SK-N-SH (cell line): ENCODE measurements around the gene FZD10. TPM values are rescaled to one million over a fixed set of nuclear protein-coding genes. Genes with fewer than 3 reads are reported as not detected.

ENCODE experiments used
- CTCF ChIA-PET: fragments of 300-600, 350-600 bp; formaldehyde crosslinking; extraction: SDS; loops from one replicate; lab custom pipeline; 2021; lab: Yijun Ruan, JAX
- POLR2A ChIA-PET: fragments of 350-600 bp; sonication (Branson Sonifier 250); formaldehyde crosslinking; extraction: SDS; loops from one replicate; lab custom pipeline; 2020; ENCODE audit warnings: antibody characterized with exemption, inconsistent platforms; lab: Yijun Ruan, JAX
- DNase-seq: peaks from one replicate; pipeline ENCODE4 v3.0.0; 2012
- H2AFZ ChIP-seq: fragments of 200-600 bp; sonication (generic); 2 replicates; pipeline ENCODE4 v1.8.1; 2016; ENCODE audit warnings: antibody characterized with exemption, mild to moderate bottlenecking, low read depth
- H3F3A ChIP-seq: fragments of 200-600 bp; sonication (generic); replicated peaks from 2 replicates; pipeline ENCODE3; 2016; ENCODE audit warnings: antibody characterized with exemption, mild to moderate bottlenecking; ENCODE audit not compliant: insufficient read depth
- H3K27ac ChIP-seq, 2 experiments: fragments of 200-500 bp in 1 of 2; fragments of 200-600 bp in 1 of 2; sonication (Bioruptor generic) in 1 of 2; sonication (generic), shearing (Covaris generic) in 1 of 2; 2 replicates each; pipeline versions ENCODE4 v1.5.1 to v1.6.1; 2014 to 2016; ENCODE audit warnings: low read depth in 2 of 2, inconsistent platforms in 1 of 2, low read length in 1 of 2, mild to moderate bottlenecking in 1 of 2, mixed read lengths in 1 of 2
- H3K27me3 ChIP-seq: fragments of 200-600 bp; sonication (generic), shearing (Covaris generic); 2 replicates; pipeline ENCODE4 v1.6.1; 2016; ENCODE audit warnings: mixed run types; ENCODE audit not compliant: insufficient read depth
- H3K36me3 ChIP-seq, 2 experiments: fragments of 200-500 bp in 1 of 2; fragments of 200-600 bp in 1 of 2; sonication (Bioruptor generic) in 1 of 2; sonication (generic) in 1 of 2; replicated peaks in 1 of 2; 2 replicates each; pipeline versions ENCODE3 to v1.5.1; 2014 to 2016; ENCODE audit warnings: low read length in 1 of 2, mild to moderate bottlenecking in 1 of 2; ENCODE audit not compliant: insufficient read depth in 2 of 2, control insufficient read depth in 1 of 2
- H3K4me1 ChIP-seq, 2 experiments: fragments of 200-500 bp in 1 of 2; fragments of 200-600 bp in 1 of 2; sonication (Bioruptor generic) in 1 of 2; sonication (generic), shearing (Covaris generic) in 1 of 2; 2 replicates each; pipeline versions ENCODE4 v1.5.1 to v1.6.1; 2014 to 2016; ENCODE audit warnings: low read depth in 1 of 2, low read length in 1 of 2, mixed run types in 1 of 2; ENCODE audit not compliant: insufficient read depth in 2 of 2, control insufficient read depth in 1 of 2
- H3K4me2 ChIP-seq: fragments of 200-600 bp; sonication (generic), shearing (Covaris generic); 2 replicates; pipeline ENCODE4 v1.6.1; 2017; ENCODE audit warnings: mixed run types
- H3K4me3 ChIP-seq, 2 experiments: fragments of 200-500 bp in 1 of 2; fragments of 200-600 bp in 1 of 2; sonication (Bioruptor generic) in 1 of 2; sonication (generic), shearing (Covaris generic) in 1 of 2; 2 replicates each; pipeline versions ENCODE4 v1.5.1 to v1.8.1; 2014 to 2016; ENCODE audit warnings: low read depth in 2 of 2, inconsistent platforms in 1 of 2, low read length in 1 of 2, mild to moderate bottlenecking in 1 of 2, mixed read lengths in 1 of 2, moderate library complexity in 1 of 2
- H3K79me2 ChIP-seq: fragments of 200-600 bp; sonication (generic); 2 replicates; pipeline ENCODE4 v1.8.1; 2017; ENCODE audit warnings: mild to moderate bottlenecking; ENCODE audit not compliant: insufficient read depth
- H3K9ac ChIP-seq: fragments of 200-600 bp; sonication (generic); 2 replicates; pipeline ENCODE4 v1.6.1; 2017; ENCODE audit warnings: mixed run types
- H3K9me2 ChIP-seq: fragments of 200-600 bp; sonication (generic); 2 replicates; pipeline ENCODE4 v1.6.1; 2017; ENCODE audit warnings: mixed run types
- H3K9me3 ChIP-seq: fragments of 200-600 bp; sonication (generic); 2 replicates; pipeline ENCODE4 v1.6.1; 2017; ENCODE audit warnings: mixed run types, mild to moderate bottlenecking, moderate library complexity
- H4K20me1 ChIP-seq: fragments of 200-600 bp; sonication (generic); 2 replicates; pipeline ENCODE4 v1.6.1; 2017; ENCODE audit warnings: mild to moderate bottlenecking, mixed run types; ENCODE audit not compliant: insufficient read depth
- ELF1 ChIP-seq: IDR thresholded peaks from 2 replicates; pipeline ENCODE4 v1.4.0; 2012
- EP300 ChIP-seq, 2 experiments: IDR thresholded peaks; 2 replicates each; pipeline versions ENCODE4 v1.4.0 to v1.6.1; 2012; ENCODE audit warnings: borderline replicate concordance in 1 of 2, low read depth in 1 of 2, low read length in 1 of 2
- FOSL2 ChIP-seq: IDR thresholded peaks from 2 replicates; pipeline ENCODE4 v1.4.0; 2012; ENCODE audit warnings: low read depth, mild to moderate bottlenecking, moderate library complexity, borderline replicate concordance
- FOXJ3 ChIP-seq: sonication (generic); formaldehyde crosslinking; IDR thresholded peaks from 2 replicates; pipeline ENCODE4 v1.5.1; 2020; ENCODE audit warnings: mild to moderate bottlenecking, missing genetic modification reagents
- FOXM1 ChIP-seq: IDR thresholded peaks from 2 replicates; pipeline ENCODE4 v1.4.0; 2012; ENCODE audit warnings: low read depth, mild to moderate bottlenecking
- IRF3 ChIP-seq: fragments of 150-350 bp; IDR thresholded peaks from 2 replicates; pipeline ENCODE4 v1.6.1; 2016; ENCODE audit warnings: mild to moderate bottlenecking, low read depth, low read length
- MAX ChIP-seq: IDR thresholded peaks from 2 replicates; pipeline ENCODE4 v1.4.0; 2012; ENCODE audit warnings: low read depth
- MEF2A ChIP-seq: IDR thresholded peaks from 2 replicates; pipeline ENCODE4 v1.4.0; 2012; ENCODE audit warnings: low read depth, borderline replicate concordance
- MXI1 ChIP-seq: IDR thresholded peaks from 2 replicates; pipeline ENCODE4 v1.6.1; 2012; ENCODE audit warnings: mild to moderate bottlenecking, low read depth, low read length, improper control_type of control experiment
- NRF1 ChIP-seq: IDR thresholded peaks from 2 replicates; pipeline ENCODE4 v1.6.1; 2012; ENCODE audit warnings: low read depth, mild to moderate bottlenecking, low read length
- RAD21 ChIP-seq: IDR thresholded peaks from 2 replicates; pipeline ENCODE4 v1.6.1; 2012; ENCODE audit warnings: mild to moderate bottlenecking, low read length
- RCOR1 ChIP-seq: fragments of 150-350 bp; IDR thresholded peaks from 2 replicates; pipeline ENCODE4 v1.6.1; 2017; ENCODE audit warnings: antibody characterized with exemption, low read length
- SIN3A ChIP-seq: IDR thresholded peaks from 2 replicates; pipeline ENCODE4 v1.6.1; 2012; ENCODE audit warnings: low read depth, mild to moderate bottlenecking, low read length, moderate library complexity, borderline replicate concordance
- SMC3 ChIP-seq: IDR thresholded peaks from 2 replicates; pipeline ENCODE4 v1.6.1; 2012; ENCODE audit warnings: low read depth, low read length, improper control_type of control experiment
- TAF1 ChIP-seq: IDR thresholded peaks from 2 replicates; pipeline ENCODE4 v1.6.1; 2012; ENCODE audit warnings: low read depth, mild to moderate bottlenecking, low read length, moderate library complexity, borderline replicate concordance
- TEAD4 ChIP-seq: IDR thresholded peaks from 2 replicates; pipeline ENCODE4 v1.4.0; 2012; ENCODE audit warnings: mild to moderate bottlenecking, borderline replicate concordance; ENCODE audit not compliant: insufficient read depth
- USF1 ChIP-seq: IDR thresholded peaks from 2 replicates; pipeline ENCODE4 v1.4.0; 2012; ENCODE audit warnings: low read depth, borderline replicate concordance
- WGBS: methylation state at CpG from one replicate; pipeline ENCODE4 v1.1.6; 2017; ENCODE audit warnings: low lambda C conversion rate; 5-methylcytosine and 5-hydroxymethylcytosine counted together
- polyA plus RNA-seq, 3 experiments: library from polyadenylated mRNA; depleted of rRNA; stranded (reverse); fragments of >200 nt; gene quantifications; 2 replicates each; pipeline ENCODE4 v1.2.3, GENCODE V29; 2012

Gene FZD10
- polyA plus RNA-seq, 1 of the 3 experiments (the other 2 are of a cell fraction), result not detected

- TF ChIP-seq FOSL2, result no peak
- no peak for TF ChIP-seq IRF3
Observed at GRCh38 chr12:130117233-130117632, 45.0 kb upstream of the FZD10 start (continued).

GRCh38 chr12:130117701-130118100, 44.6 kb upstream of the FZD10 start:
- Histone ChIP-seq H3K36me3 (no peaks in the 10 kb centered on the region), H2AFZ (no peak overlapping the region)
- CTCF ChIA-PET, result no interaction called here
- no peak for TF ChIP-seq EP300 (IDR thresholded peaks at IDR 0.05; ENCODE audit: borderline replicate concordance in 1 of 2, low read depth in 1 of 2, low read length in 1 of 2)
- TF ChIP-seq MXI1, result no peak
- TF ChIP-seq RAD21, result no peak
- TF ChIP-seq RCOR1, result no peak
- TF ChIP-seq ELF1, result no peak
- TF ChIP-seq FOXM1, result no peak
- no peak for TF ChIP-seq TEAD4
- no peak for TF ChIP-seq FOXJ3
- no peak for TF ChIP-seq SMC3
- TF ChIP-seq MAX, result no peak
- TF ChIP-seq USF1, result no peak
- TF ChIP-seq NRF1, result no peak
- no peak for TF ChIP-seq TAF1
- no peak for TF ChIP-seq MEF2A
- TF ChIP-seq SIN3A, result no peak
- TF ChIP-seq, all 33 proteins: peak for 0
- POLR2A ChIA-PET, result no interaction called here
- Histone ChIP-seq H3K9ac (no peak overlapping the region), H3F3A (no peaks in the 10 kb centered on the region), H3K4me3 (no peak overlapping the region), H3K4me2 (no peak overlapping the region), H4K20me1 (no peaks in the 10 kb centered on the region), H3K9me2 (no peaks in the 10 kb centered on the region), H3K9me3 (no peaks in the 10 kb centered on the region), H3K27ac (no peak overlapping the region), H3K27me3 (no peaks in the 10 kb centered on the region), H3K79me2 (no peaks in the 10 kb centered on the region), H3K4me1 (no peaks in the 10 kb centered on the region)
- no peak for DNase-seq
- 20% methylated on average over 5 of the region's 5 CpGs for WGBS
